Measurements from ENCODE around the gene SLX4IP.

The SLX4IP gene

DNA sequence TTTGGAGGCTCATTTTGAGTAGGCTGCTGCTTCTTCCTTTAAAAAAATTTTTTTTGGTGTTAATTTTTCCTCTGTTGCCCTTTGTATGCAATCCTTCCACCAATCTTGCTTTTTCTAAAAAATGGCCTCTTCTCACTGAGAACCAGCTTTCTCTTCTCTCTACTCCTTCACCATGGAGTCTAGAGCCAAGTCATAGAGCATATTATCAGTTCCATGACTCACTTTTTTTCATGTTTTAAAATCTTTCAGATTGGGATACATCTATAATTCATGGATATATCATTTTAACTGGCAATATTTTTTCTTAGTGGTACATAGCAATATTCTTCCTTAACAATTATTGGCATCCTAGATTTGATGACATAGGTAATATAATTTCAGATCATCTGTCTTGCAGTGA, 62.7 kb downstream of the SLX4IP start:
- no peak for FAIRE-seq

- no peak for FAIRE-seq
Measured at GRCh38 chr20:10498200-10498599, 63.1 kb downstream of the SLX4IP start.

- FAIRE-seq: no peak
Measured at GRCh38 chr20:10501402-10501801, 66.3 kb downstream of the SLX4IP start.

DNA sequence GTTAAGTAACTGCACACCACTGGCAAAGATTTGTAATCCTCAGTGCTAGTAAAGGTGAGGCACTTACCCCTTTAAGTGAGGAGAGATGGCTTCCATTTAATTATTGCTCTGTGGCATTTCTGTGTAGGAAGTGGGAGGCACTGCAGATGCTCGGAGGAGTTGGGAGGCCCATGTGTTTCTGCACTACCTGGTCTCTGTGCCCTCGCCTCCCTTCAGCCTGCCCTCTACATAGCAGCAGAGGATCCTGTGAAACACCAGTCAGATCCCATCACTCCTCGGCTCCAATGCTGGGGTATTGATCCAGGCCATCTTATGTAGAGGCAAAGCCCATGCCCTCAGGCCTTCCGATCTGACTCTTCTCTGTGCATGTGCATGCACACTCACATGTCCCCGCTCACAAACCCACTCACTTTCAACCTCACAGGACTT, 67.0 kb downstream of the SLX4IP start:
- no peak for FAIRE-seq

DNA sequence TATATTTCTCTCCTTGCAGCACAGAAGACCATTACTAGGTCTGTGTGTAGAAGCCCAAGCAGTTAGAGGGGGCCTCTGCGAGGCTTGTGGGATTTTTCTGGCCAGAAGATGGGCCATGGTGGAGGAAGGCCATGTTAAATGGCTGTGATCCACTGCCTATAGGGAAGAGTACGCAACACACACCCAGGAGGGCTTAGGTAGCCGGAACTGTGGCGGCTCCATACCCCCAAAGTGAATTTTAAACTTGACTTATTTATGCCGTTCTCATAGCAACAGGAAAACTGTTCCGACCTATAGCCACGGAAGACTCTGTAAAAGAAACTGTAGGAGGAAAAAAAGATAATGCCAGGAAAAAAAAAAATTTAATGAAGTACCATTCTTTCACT, 69.5 kb downstream of the SLX4IP start:
- no peak for FAIRE-seq

- FAIRE-seq: no peak
Measured at GRCh38 chr20:10504994-10505730, 70.1 kb downstream of the SLX4IP start.

DNA sequence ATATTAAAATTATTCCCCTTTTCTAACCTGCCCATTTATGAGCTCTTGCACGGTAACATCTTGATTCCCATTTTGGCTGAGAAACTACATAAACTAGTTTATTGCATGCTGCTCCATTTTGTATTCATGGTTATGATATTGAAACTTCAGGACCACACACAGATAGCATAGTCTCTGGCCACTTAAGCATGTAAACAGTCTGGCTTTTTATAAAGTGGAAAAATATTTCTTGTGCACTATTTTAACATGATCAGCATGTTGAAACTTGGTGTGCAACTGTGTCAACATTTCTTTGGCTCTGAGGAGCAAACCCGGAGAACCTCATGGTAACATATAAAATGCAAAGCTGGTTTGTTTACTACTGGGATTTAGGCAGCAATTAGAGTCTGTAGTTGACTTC, 70.7 kb downstream of the SLX4IP start:
- no peak for FAIRE-seq

DNA sequence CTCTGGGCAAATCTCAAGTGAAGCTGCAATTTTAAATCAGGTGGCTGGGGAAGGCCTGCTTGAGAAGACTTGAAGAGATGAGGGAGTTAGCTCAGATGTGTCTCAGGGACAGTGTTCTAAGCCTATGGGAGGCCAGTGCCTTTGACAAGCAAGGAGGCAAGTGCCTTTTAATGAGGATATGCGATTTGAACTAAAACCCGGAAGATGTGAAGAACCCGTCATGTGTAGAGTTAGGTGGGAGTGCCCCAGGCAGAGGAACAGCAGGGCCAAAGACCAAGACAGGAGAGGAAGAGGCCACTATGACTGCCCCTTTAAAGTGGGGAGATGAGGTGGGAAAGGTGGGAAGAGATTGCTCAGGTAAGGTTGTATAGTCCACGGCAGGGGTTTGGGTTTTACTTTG, 71.9 kb downstream of the SLX4IP start:
- FAIRE-seq: no peak

GRCh38 chr20:10508060-10508459, 73.0 kb downstream of the SLX4IP start:
- no peak for FAIRE-seq

GRCh38 chr20:10508468-10509251, 73.6 kb downstream of the SLX4IP start:
- FAIRE-seq: no peak

GRCh38 chr20:10509376-10509775, 74.3 kb downstream of the SLX4IP start:
- no peak for FAIRE-seq

GRCh38 chr20:10510216-10510615, 75.1 kb downstream of the SLX4IP start:
- no peak for FAIRE-seq

- no peak for FAIRE-seq
Measured at GRCh38 chr20:10511170-10511508, 76.0 kb downstream of the SLX4IP start.

DNA sequence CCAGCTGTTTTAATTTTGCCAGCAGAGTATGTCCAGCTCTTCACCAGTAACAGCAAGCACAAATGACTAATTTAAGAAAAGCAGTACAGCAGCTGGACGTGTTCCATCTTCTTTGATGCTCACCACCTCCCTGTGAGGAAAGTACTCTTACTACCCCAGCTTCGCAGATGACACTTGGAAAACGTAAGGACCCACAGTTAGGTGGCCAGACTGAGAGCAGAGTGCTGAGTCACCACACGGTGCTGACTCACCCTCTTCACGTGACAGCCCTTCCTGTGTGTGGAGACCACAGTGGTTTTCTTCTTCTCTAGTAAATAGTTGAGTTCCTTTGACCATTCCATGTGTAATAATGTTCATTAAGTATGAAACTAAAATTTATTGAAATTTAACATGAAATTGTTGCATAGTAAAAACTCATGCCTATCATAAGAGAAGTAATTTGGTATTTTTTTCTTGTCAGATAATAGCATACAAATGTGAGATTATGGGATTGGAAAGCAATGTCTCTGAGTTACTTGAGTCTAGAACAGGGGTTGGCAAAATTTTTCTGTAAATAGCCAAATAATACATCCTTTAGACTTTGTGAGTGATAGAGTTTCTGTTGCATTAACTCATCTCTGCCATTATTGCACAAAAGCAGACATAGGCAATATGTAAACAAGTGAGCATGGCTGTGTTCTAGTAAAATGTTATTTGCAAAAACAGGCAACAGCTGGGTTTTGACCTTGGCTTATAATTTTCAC, 76.6 kb downstream of the SLX4IP start:
- FAIRE-seq: no peak

DNA sequence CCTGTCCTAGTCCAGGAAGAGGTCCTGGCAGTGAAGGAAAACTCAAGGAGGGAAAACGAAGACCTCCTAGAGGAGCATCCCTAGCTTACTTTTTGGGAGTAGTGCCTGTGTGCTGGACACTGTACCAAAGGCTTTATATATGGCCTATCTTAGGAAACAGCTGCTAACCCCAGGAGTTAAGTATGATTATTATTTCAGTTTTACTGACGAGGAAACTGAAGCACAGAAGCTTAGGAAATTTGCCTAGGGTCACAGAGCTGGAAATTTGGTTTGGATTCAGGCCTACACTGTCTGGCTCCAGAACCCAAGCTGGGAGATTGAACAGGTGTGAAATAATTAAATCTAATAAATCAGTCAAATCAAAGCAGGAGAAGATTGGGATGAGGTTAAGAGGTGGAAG, 78.0 kb downstream of the SLX4IP start:
- no peak for FAIRE-seq

GRCh38 chr20:10513931-10514575, 78.9 kb downstream of the SLX4IP start:
- FAIRE-seq: no peak

DNA sequence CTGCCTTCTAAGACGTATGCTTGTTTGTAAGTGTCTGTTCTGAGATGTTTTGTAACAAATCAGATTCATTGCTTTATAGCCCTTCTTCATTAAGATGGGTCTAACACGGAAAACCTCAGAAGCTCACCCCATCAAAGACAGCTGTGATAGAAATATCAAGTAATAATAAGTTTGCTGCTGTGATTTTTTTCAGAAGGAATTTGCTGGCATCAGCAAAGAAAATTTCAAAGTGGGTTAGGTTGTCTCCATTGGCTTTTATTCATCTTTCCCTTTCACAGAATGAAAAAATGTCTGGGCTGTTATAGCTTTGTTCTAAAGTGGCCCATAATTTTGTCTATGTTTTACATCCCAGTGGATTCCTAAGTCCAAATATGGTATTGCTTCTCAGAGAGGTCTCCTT, 81.4 kb downstream of the SLX4IP start:
- FAIRE-seq: no peak

GRCh38 chr20:10519361-10520046, 84.4 kb downstream of the SLX4IP start:
- FAIRE-seq: no peak

DNA sequence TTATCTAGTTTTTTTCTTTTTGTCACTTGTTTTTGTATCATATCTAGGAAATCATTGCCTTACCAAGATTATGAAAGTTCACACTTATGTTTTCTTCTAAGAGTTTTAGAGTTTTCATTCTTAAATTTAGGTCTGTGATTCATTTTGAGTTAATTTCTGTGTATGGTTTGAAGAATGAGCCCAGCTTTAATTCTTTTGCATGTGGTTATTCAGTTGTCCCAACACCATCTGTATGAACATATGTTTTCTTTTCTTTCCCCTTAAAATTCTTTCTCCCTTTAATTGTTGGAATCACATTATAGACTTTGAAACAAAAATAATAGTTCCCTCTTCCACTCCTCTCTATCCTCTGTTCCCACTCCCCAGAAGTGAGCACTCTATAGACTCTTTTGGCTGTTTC, 85.4 kb downstream of the SLX4IP start:
- no peak for FAIRE-seq

DNA sequence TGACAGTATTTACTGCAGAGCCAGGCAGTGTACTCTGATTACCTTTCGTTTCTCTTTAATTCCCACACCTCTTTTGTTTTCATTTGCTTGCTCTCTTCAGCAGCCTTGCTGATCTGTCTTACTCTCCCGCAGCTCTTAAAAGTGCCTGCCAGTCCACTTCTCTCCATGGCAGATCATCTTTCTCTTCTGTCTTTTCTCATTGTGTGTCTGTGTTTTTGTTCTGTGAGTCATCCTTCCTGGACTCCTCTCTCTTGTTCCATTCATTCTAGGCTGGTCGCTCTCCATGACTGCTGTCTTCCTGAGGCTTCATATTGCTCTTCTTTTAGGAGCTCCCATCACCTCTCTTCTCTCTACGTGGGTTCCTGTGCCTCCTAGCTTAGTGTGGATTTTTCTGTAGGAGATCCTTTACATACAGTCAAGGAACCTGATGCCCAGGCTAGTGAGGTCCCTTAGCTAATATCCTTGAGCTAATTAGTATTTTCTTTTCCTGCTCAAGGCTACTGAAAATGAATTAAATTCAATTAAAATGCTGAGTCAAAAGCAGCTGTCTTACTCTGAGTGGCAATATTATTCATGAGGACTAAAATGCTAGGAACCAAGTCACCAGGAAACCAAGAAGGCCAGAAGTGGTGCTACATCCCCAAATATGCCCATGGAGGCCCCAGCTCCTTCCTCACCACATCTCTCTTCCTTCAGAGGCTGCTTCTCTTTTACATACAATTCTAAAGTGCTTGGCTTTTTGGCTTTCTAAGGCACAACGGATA, 86.1 kb downstream of the SLX4IP start:
- FAIRE-seq: no peak

DNA sequence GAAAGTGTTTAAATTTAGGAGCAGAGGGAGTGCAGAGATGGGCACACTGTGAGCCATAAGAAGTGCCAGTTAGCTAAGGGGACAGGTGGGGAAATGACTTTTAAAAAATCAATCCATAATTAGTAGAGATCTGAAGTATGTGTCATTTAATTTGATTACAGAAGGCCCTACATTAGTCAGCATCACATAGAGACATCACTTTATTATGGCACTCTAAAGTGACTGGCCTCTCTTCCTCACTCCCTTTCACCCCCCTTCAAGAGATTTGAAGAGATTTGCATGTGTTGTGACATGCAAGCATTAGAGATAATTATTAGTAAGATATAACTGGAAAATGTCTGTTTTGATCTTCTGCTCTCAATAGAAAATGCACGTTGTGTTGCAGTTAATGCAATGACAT, 86.7 kb downstream of the SLX4IP start:
- FAIRE-seq: no peak

- no peak for FAIRE-seq
Measured at GRCh38 chr20:10522328-10522727, 87.2 kb downstream of the SLX4IP start.
